Transverse colon (tissue), 4 donors: ENCODE data around the gene FBLN7.

Experiments used
- EP300 ChIP-seq: sonication (generic); formaldehyde crosslinking; IDR thresholded peaks from one replicate; pipeline ENCODE4 v1.6.1; 2017; ENCODE audit warnings: antibody characterized with exemption, low read depth
- POLR2A ChIP-seq: fragments of 450-650 bp; IDR thresholded peaks from one replicate; pipeline ENCODE4 v1.6.1; 2016; ENCODE audit warnings: antibody characterized with exemption, mild to moderate bottlenecking, moderate library complexity
- POLR2AphosphoS5 ChIP-seq, 3 donors: sonication (generic); formaldehyde crosslinking; IDR thresholded peaks; one replicate each; pipeline ENCODE4 v1.6.1; 2016; ENCODE audit warnings: antibody characterized with exemption in 3 of 3
- TF ChIP-seq, protein P1 (sequence below), 5 experiments: fragments of 200-600 bp in 3 of 5; fragments of 450-650 bp in 2 of 5; sonication (generic) in 3 of 5; IDR thresholded peaks; 1 replicate in 2 of 5; 2 replicates in 3 of 5; pipeline ENCODE4 v1.5.1; 2016 to 2017; ENCODE audit warnings: antibody characterized with exemption in 5 of 5, inconsistent platforms in 3 of 5, mild to moderate bottlenecking in 2 of 5, moderate library complexity in 1 of 5

DNA sequence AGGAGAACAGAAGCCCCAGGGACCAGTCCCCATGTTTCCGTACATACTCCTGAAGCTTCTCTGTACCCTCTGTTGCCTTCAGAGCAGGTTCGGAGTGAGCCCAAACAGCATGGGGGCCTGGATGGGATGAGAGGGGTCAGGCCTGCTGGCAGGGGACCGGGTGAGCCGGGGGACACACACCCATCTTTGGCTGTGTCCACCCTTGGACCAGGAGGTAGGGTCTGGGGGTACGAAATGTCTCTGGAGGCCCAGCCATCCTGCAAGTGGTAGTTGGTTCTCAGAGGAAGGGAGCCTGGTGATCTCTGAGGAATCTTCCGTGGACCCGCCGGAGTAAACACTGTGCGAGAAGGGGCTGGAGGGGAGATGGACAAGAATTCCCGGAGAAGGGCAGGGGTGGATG, 15.3 kb downstream of the FBLN7 start:
- no peak for TF ChIP-seq POLR2AphosphoS5 (IDR thresholded peaks at IDR 0.05)
- TF ChIP-seq, protein P1, sequence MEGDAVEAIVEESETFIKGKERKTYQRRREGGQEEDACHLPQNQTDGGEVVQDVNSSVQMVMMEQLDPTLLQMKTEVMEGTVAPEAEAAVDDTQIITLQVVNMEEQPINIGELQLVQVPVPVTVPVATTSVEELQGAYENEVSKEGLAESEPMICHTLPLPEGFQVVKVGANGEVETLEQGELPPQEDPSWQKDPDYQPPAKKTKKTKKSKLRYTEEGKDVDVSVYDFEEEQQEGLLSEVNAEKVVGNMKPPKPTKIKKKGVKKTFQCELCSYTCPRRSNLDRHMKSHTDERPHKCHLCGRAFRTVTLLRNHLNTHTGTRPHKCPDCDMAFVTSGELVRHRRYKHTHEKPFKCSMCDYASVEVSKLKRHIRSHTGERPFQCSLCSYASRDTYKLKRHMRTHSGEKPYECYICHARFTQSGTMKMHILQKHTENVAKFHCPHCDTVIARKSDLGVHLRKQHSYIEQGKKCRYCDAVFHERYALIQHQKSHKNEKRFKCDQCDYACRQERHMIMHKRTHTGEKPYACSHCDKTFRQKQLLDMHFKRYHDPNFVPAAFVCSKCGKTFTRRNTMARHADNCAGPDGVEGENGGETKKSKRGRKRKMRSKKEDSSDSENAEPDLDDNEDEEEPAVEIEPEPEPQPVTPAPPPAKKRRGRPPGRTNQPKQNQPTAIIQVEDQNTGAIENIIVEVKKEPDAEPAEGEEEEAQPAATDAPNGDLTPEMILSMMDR (IDR thresholded peaks at IDR 0.05), result no peak
- no peak for TF ChIP-seq POLR2A
- TF ChIP-seq EP300, result no peak
